ENCODE measurements around the gene SH3PXD2A.

The SH3PXD2A gene

DNA sequence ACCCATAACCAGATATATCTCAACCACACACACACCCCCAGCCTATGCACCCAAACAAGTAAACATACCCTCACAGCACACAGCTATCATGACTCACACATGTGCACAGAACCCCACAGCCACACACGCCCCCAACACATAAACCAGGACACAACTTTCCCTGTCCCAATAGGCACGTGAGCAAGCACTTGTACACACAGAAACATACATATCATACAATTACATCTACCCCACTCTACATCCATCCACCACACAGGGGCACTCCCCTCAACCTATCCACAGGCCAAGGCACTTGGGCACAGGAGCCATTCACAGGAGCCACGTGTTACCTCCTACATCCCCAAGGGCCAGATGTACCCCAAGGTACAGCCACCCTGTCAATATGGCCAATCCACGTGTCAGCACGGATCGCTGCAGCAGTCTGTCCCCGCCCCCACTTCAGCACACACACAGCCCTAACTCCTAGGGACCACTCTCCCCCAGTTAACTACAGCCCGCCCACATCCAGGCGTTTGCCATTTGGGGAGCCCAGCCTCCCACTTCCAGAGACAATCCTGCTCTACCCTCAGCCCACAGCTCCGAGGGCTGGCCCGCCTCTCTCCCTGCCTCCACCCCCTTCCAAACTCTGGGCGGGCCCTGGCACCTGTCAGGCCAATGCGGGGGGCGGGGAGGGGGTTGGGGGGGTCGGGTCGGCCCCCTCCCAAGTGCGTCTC, 163.5 kb downstream of the SH3PXD2A start:
- no peaks in the 10 kb centered on the region for H4K20me1 ChIP-seq (ENCODE audit: insufficient read depth, low read length)
- H3K9me3 ChIP-seq (ENCODE audit: insufficient read depth, low read length, severe bottlenecking), result no peaks in the 10 kb centered on the region
- no peak overlapping the region for H3K27ac ChIP-seq (ENCODE audit: low read length)
- peaks cover 25% of the 10 kb centered on the region for H3K27me3 ChIP-seq (ENCODE audit: insufficient read depth, low read length, poor library complexity)
- H3K36me3 ChIP-seq (ENCODE audit: insufficient read depth, low read length), result no peaks in the 10 kb centered on the region
- no peak overlapping the region for H3K4me3 ChIP-seq (ENCODE audit: low read depth in 1 of 2, low read length in 2 of 2)
- H3K79me2 ChIP-seq (ENCODE audit: insufficient read depth, low read length), result no peaks in the 10 kb centered on the region
- no peak overlapping the region for H3K4me2 ChIP-seq (ENCODE audit: insufficient read depth, low read length)
- no peaks in the 10 kb centered on the region for H3K4me1 ChIP-seq (ENCODE audit: insufficient read depth, low read length)
- no peak overlapping the region for H3K9ac ChIP-seq (ENCODE audit: low read depth, low read length)
- ATAC-seq (ENCODE audit: insufficient read depth, low read depth), result no peak
- no peak overlapping the region for H2AFZ ChIP-seq (ENCODE audit: low read depth, low read length)
- DNase-seq, result no peak
- TF ChIP-seq, protein P1, sequence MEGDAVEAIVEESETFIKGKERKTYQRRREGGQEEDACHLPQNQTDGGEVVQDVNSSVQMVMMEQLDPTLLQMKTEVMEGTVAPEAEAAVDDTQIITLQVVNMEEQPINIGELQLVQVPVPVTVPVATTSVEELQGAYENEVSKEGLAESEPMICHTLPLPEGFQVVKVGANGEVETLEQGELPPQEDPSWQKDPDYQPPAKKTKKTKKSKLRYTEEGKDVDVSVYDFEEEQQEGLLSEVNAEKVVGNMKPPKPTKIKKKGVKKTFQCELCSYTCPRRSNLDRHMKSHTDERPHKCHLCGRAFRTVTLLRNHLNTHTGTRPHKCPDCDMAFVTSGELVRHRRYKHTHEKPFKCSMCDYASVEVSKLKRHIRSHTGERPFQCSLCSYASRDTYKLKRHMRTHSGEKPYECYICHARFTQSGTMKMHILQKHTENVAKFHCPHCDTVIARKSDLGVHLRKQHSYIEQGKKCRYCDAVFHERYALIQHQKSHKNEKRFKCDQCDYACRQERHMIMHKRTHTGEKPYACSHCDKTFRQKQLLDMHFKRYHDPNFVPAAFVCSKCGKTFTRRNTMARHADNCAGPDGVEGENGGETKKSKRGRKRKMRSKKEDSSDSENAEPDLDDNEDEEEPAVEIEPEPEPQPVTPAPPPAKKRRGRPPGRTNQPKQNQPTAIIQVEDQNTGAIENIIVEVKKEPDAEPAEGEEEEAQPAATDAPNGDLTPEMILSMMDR (IDR thresholded peaks at IDR 0.05; ENCODE audit: borderline replicate concordance, extremely low read depth, low read length, poor library complexity, severe bottlenecking), result no peak
- no peak for TF ChIP-seq EZH2 (IDR thresholded peaks at IDR 0.05; ENCODE audit: borderline replicate concordance, low read depth, low read length, severe bottlenecking)

DNA sequence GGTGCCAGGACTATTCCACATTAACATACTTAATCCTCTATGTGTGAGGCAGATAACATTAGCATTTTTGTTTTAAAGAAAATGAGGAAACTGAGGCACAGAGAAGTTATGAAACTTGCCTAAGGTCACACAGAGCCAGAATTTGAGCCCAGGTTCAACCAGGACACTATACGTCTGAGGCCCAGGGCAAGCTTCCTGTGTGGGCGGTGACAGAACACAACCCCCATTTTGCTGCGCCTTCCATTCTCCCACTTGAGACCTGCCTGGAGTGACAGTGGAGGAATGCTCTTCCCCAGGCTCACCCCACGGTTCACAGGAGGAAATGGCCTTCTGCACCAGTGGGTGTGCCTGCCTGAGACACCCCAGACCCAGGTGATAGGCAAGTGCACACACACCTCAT, 164.1 kb downstream of the SH3PXD2A start:
- no peaks in the 10 kb centered on the region for H4K20me1 ChIP-seq (ENCODE audit: insufficient read depth, low read length)
- no peaks in the 10 kb centered on the region for H3K36me3 ChIP-seq (ENCODE audit: insufficient read depth, low read length)
- ATAC-seq (ENCODE audit: insufficient read depth, low read depth), result no peak
- H3K27me3 ChIP-seq (ENCODE audit: insufficient read depth, low read length, poor library complexity), result peaks cover 25% of the 10 kb centered on the region
- DNase-seq, result no peak
- no peak overlapping the region for H3K9ac ChIP-seq (ENCODE audit: low read depth, low read length)
- H3K4me1 ChIP-seq (ENCODE audit: insufficient read depth, low read length), result no peaks in the 10 kb centered on the region
- no peak overlapping the region for H3K27ac ChIP-seq (ENCODE audit: low read length)
- no peak overlapping the region for H3K4me3 ChIP-seq (ENCODE audit: low read depth in 1 of 2, low read length in 2 of 2)
- no peak overlapping the region for H2AFZ ChIP-seq (ENCODE audit: low read depth, low read length)
- no peak for TF ChIP-seq EZH2 (IDR thresholded peaks at IDR 0.05; ENCODE audit: borderline replicate concordance, low read depth, low read length, severe bottlenecking)
- TF ChIP-seq, protein P1 (IDR thresholded peaks at IDR 0.05; ENCODE audit: borderline replicate concordance, extremely low read depth, low read length, poor library complexity, severe bottlenecking), result no peak
- no peaks in the 10 kb centered on the region for H3K79me2 ChIP-seq (ENCODE audit: insufficient read depth, low read length)
- no peaks in the 10 kb centered on the region for H3K9me3 ChIP-seq (ENCODE audit: insufficient read depth, low read length, severe bottlenecking)
- H3K4me2 ChIP-seq (ENCODE audit: insufficient read depth, low read length), result no peak overlapping the region

DNA sequence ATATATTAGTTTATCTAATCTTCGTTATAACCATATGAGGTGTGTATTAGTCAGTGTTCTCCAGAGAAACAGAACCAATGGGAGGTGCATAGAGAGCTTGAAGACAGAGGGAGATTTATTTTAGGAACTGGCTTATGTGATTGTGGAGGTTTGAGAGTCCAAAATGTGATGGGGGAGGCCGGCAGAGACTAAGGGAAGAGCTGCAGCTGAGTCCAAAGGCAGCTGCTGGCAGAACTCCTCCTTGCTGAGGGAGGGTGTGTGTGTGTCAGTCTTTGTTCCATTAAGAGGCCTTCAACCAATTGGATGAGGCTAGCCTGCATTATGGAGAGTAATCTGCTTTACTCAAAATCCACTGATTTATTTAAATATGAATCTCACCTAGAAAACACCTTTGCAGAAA, 165.1 kb downstream of the SH3PXD2A start:
- ATAC-seq (ENCODE audit: insufficient read depth, low read depth) (no peak), DNase-seq (no peak)
- Histone ChIP-seq H3K9me3 (ENCODE audit: insufficient read depth, low read length, severe bottlenecking) (no peaks in the 10 kb centered on the region), H3K27ac (ENCODE audit: low read length) (no peak overlapping the region), H3K36me3 (ENCODE audit: insufficient read depth, low read length) (no peaks in the 10 kb centered on the region), H2AFZ (ENCODE audit: low read depth, low read length) (no peak overlapping the region), H3K4me3 (ENCODE audit: low read depth in 1 of 2, low read length in 2 of 2) (no peak overlapping the region), H3K27me3 (ENCODE audit: insufficient read depth, low read length, poor library complexity) (peaks cover 25% of the 10 kb centered on the region), H3K9ac (ENCODE audit: low read depth, low read length) (no peak overlapping the region), H3K4me1 (ENCODE audit: insufficient read depth, low read length) (no peaks in the 10 kb centered on the region), H3K4me2 (ENCODE audit: insufficient read depth, low read length) (no peak overlapping the region), H4K20me1 (ENCODE audit: insufficient read depth, low read length) (no peaks in the 10 kb centered on the region), H3K79me2 (ENCODE audit: insufficient read depth, low read length) (no peaks in the 10 kb centered on the region)
- no peak for TF ChIP-seq EZH2 (IDR thresholded peaks at IDR 0.05; ENCODE audit: borderline replicate concordance, low read depth, low read length, severe bottlenecking)
- TF ChIP-seq, protein P1 (IDR thresholded peaks at IDR 0.05; ENCODE audit: borderline replicate concordance, extremely low read depth, low read length, poor library complexity, severe bottlenecking), result no peak

All from DND-41 (cell line).